Lower lobe of right lung (tissue), 2 donors: ENCODE measurements around the gene ABHD1. TPM values are rescaled to one million over a fixed set of nuclear protein-coding genes. Genes with fewer than 3 reads are reported as not detected.

Source experiments
- ATAC-seq, 2 donors: fragments of 200-7000 bp; cut with Tn5 transposase; one replicate each; pipeline ENCODE4 v1.9.1; 2020 to 2022; ENCODE audit warnings: mild to moderate bottlenecking in 2 of 2, moderate library complexity in 2 of 2
- DNase-seq: peaks from one replicate; pipeline ENCODE4 v3.0.0-alpha.2; 2020
- H3K27ac ChIP-seq: fragments of 200-600 bp; one replicate; pipeline ENCODE4 v1.8.0; 2022
- H3K27me3 ChIP-seq: fragments of 200-600 bp; one replicate; pipeline ENCODE4 v1.8.0; 2022; ENCODE audit warnings: low read depth
- H3K36me3 ChIP-seq: fragments of 200-600 bp; one replicate; pipeline ENCODE4 v1.8.0; 2022; ENCODE audit warnings: mild to moderate bottlenecking
- H3K4me1 ChIP-seq: fragments of 200-600 bp; one replicate; pipeline ENCODE4 v1.8.0; 2022
- H3K4me3 ChIP-seq: fragments of 200-600 bp; one replicate; pipeline ENCODE4 v1.8.0; 2022; ENCODE audit warnings: mild to moderate bottlenecking
- H3K9me3 ChIP-seq: fragments of 200-600 bp; one replicate; pipeline ENCODE4 v1.8.0; 2022
- intact Hi-C: fragments of 100-400 bp; cut with DNase I; formaldehyde crosslinking; loops from one replicate; pipeline ENCODE4 v1.11.0; 2022
- total RNA-seq: library from RNA; stranded (reverse); fragmentation: NEBNext Ultra II Directional; extraction: Animal tissue kit (Norgen Biotek cat#: 25700); gene quantifications from one replicate; pipeline ENCODE4 v1.2.1, GENCODE V29; 2021
- TF ChIP-seq, protein P1 (sequence below): fragments of 200-600 bp; IDR thresholded peaks from one replicate; pipeline ENCODE4 v1.8.0; 2022; ENCODE audit warnings: antibody characterized with exemption, mild to moderate bottlenecking
- donor health status: DM: no; HTN: yes; CAD: no; lungs with severe emphysema.

ABHD1 gene
- total RNA-seq, 1 donor from 2014 or later = 0.21 TPM

DNA sequence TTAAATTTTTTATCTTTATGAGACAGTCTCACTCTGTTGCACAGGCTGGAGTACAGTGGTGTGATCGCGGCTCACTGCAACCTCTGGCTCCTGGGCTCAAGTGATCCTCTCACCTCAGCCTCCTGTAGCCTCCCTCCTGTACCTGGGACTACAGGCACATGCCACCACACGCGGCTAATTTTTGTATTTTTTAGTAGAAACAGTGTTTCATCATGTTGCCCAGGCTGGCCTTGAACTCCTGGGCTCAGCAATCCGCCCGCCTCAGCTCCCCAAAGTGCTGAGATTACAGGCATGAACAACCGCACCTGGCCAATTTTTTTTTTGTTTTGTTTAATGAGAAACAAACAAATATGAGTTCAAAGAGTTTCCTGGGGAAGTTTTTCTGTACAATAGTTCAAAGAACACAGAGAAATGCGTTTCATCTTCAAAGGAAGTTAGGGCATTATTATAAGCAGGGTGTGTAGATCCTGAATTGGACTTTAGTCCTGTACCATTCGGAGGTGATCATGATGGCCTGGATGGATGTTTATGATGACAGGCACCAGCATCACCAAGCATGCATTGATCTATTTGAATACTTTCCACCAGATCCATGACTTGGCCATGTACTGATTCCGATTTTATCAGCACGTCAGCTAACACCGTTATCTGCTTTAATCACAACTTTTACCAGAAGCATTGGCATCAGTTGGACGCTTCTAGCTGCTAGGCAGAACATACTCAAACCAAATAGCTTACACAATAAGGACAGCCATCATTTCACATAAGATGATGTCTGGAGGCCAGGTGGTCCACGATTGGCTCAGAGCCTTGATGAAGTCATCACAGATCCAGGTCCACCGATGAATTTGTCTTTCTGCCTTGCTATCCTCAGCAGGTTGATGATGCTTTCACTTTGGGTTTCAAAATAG, 54.1 kb downstream of the ABHD1 start:
- H3K27me3 ChIP-seq = no peaks in the 10 kb centered on the region
- DNase-seq (no peak), ATAC-seq (no peak)
- H3K36me3 ChIP-seq = no peaks in the 10 kb centered on the region
- H3K9me3 ChIP-seq = no peaks in the 10 kb centered on the region
- TF ChIP-seq, protein P1, sequence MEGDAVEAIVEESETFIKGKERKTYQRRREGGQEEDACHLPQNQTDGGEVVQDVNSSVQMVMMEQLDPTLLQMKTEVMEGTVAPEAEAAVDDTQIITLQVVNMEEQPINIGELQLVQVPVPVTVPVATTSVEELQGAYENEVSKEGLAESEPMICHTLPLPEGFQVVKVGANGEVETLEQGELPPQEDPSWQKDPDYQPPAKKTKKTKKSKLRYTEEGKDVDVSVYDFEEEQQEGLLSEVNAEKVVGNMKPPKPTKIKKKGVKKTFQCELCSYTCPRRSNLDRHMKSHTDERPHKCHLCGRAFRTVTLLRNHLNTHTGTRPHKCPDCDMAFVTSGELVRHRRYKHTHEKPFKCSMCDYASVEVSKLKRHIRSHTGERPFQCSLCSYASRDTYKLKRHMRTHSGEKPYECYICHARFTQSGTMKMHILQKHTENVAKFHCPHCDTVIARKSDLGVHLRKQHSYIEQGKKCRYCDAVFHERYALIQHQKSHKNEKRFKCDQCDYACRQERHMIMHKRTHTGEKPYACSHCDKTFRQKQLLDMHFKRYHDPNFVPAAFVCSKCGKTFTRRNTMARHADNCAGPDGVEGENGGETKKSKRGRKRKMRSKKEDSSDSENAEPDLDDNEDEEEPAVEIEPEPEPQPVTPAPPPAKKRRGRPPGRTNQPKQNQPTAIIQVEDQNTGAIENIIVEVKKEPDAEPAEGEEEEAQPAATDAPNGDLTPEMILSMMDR = no peak
- H3K4me1 ChIP-seq = no peaks in the 10 kb centered on the region
- no peak overlapping the region for H3K4me3 ChIP-seq
- H3K27ac ChIP-seq = no peak overlapping the region
- intact Hi-C loops = no loop called here

DNA sequence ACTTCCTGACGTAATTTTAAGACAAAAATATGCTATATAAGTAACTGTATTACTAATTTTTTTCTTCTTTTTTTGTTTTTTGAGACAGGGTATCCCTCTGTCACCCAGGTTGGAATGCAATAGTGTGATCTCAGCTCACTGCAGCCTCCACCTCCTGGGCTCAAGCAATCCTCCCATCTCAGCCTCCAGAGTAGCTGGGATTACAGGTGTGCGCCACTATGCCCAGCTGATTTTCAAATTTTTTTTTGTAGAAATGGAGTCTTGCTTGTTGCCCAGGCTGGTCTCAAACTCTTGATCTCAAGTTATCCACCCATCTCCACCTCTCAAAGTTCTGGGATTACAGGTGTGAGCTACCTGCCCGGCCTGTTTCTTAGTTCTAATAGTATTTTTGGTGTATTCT, 54.9 kb downstream of the ABHD1 start:
- H3K36me3 ChIP-seq = no peaks in the 10 kb centered on the region
- DNase-seq (no peak), ATAC-seq (no peak)
- H3K27me3 ChIP-seq = no peaks in the 10 kb centered on the region
- intact Hi-C loops = no loop called here
- H3K4me1 ChIP-seq = no peaks in the 10 kb centered on the region
- TF ChIP-seq, protein P1 = no peak
- H3K9me3 ChIP-seq = no peaks in the 10 kb centered on the region
- H3K4me3 ChIP-seq = no peak overlapping the region
- no peak overlapping the region for H3K27ac ChIP-seq

DNA sequence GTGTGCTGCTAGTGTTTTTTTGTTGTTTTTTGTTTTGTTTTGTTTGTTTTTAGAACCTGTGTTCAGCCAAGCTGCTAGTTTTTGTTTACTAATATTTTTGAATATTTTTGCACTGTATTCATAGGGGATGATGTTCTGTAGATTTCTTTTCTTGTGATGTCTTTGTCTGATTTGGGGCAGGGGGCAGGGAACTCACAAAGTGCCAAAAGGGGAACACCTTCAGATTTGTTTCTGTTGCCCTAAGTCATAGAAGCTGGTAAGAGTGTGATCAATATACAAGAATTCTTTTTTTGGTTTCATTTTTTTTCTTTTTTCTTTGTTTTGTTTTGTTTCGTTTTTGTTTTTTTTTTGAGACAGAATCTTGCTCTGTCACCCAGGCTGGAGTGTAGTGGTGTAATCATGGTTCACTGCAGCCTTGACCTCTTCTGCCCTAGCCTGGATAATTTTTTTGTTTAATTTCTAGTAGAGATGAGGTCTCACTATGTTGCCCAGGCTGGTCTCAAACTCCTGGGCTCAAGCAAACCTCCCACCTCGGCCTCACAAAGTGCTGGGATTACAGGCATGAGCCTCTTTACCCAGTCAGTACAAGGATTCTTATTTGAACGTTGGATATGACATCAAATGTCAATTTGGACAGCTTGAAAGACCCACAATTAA, 55.9 kb downstream of the ABHD1 start:
- ATAC-seq = no peak
- H3K9me3 ChIP-seq = no peaks in the 10 kb centered on the region
- DNase-seq = no peak
- H3K4me1 ChIP-seq = no peaks in the 10 kb centered on the region
- TF ChIP-seq, protein P1 = no peak
- intact Hi-C loops = no loop called here
- H3K36me3 ChIP-seq = no peaks in the 10 kb centered on the region
- no peak overlapping the region for H3K4me3 ChIP-seq
- H3K27ac ChIP-seq = no peak overlapping the region
- no peaks in the 10 kb centered on the region for H3K27me3 ChIP-seq

Other genes starting within 250 kb of the ABHD1 start
- gene MAPRE3, start 153.2 kb upstream of the ABHD1 start, total RNA-seq = 27.1 TPM
- 62.9 TPM for gene TMEM214, start 90.8 kb upstream of the ABHD1 start, total RNA-seq
- 18.9 TPM for gene AGBL5, start 72.1 kb upstream of the ABHD1 start, total RNA-seq
- 243 TPM for gene OST4, start 52.2 kb upstream of the ABHD1 start, total RNA-seq
- gene EMILIN1, start 45.2 kb upstream of the ABHD1 start, total RNA-seq = 56.3 TPM
- gene KHK, start 37.0 kb upstream of the ABHD1 start, total RNA-seq = 5.1 TPM
- 0.74 TPM for gene CGREF1, start 4.7 kb upstream of the ABHD1 start, total RNA-seq
- 37.7 TPM for gene PREB, start 10.8 kb downstream of the ABHD1 start, total RNA-seq
- not detected for gene PRR30, start 15.6 kb downstream of the ABHD1 start, total RNA-seq
- gene TCF23, start 25.2 kb downstream of the ABHD1 start, total RNA-seq = 1.2 TPM
- gene ATRAID, start 88.2 kb downstream of the ABHD1 start, total RNA-seq = 102 TPM
- gene SLC5A6, start 88.5 kb downstream of the ABHD1 start, total RNA-seq = 20.8 TPM
- 28.8 TPM for gene CAD, start 93.6 kb downstream of the ABHD1 start, total RNA-seq
- gene SLC30A3, start 139.2 kb downstream of the ABHD1 start, total RNA-seq = 0.80 TPM
- not detected for gene DNAJC5G, start 151.6 kb downstream of the ABHD1 start, total RNA-seq
- gene TRIM54, start 158.6 kb downstream of the ABHD1 start, total RNA-seq = not detected
- gene UCN, start 184.6 kb downstream of the ABHD1 start, total RNA-seq = 4.0 TPM
- 79.2 TPM for gene MPV17, start 199.3 kb downstream of the ABHD1 start, total RNA-seq
- 56.4 TPM for gene GTF3C2, start 232.9 kb downstream of the ABHD1 start, total RNA-seq
- gene EIF2B4, start 246.5 kb downstream of the ABHD1 start, total RNA-seq = 32.9 TPM
- gene SNX17, start 246.8 kb downstream of the ABHD1 start, total RNA-seq = 107 TPM